Peyer's patch (tissue), 4 donors: ENCODE data around the gene TBC1D2.

Source experiments
- CTCF ChIP-seq, 6 experiments: fragments of 450-650 bp in 4 of 6; fragments of 200-600 bp in 2 of 6; sonication (generic) in 1 of 6; IDR thresholded peaks; one replicate each; pipeline ENCODE4 v1.5.1; 2017 to 2019; ENCODE audit warnings: antibody characterized with exemption in 6 of 6, mild to moderate bottlenecking in 3 of 6, moderate library complexity in 1 of 6
- POLR2A ChIP-seq, 2 donors: fragments of 450-650 bp; IDR thresholded peaks; one replicate each; pipeline ENCODE4 v1.5.1; 2017; ENCODE audit warnings: antibody characterized with exemption in 2 of 2, mild to moderate bottlenecking in 2 of 2, moderate library complexity in 2 of 2

DNA sequence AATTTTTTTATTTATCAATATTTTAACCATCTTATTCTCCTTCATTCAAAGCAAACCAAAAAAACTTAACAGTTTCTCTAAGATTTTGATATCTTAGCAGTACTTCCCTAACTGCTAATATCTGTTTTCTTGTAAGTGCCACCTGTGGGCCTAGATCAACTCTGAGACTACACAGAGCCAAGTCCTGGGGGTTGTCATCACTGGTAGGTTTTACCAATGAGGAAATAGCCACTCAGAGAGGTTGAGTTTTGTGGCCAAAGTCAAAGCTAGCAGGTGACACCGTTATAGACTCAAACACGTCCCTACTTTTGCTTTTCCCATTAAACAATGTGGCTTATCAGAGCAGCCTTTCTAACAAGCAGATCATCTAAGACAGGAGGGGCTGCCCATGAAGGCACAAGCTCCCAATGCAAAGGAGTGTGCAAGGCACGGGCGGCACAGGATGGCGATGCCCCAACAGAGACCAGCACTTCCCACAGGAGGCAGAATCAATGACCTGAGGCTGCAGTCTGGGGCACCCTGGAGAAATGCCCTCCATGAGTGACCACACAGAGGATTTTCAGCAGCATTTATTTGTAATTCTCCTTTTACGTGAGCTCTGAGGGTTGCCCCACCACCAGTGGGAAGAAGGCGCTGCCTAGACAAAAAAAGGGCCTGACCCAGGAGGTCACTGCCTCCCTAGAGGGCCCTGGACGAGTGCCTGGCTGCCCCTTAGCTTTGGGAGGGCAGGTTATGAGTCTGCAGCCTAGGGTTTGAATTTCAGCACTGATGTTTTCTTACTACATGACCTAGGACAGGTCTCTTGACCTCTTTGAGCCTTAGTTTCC, 7.4 kb downstream of the TBC1D2 start:
- no peak for TF ChIP-seq POLR2A (IDR thresholded peaks at IDR 0.05)
- TF ChIP-seq CTCF (IDR thresholded peaks at IDR 0.05) = no peak
